Pulmonary artery endothelial cell (primary cell): ENCODE results near the gene NACC2. TPM values are rescaled to one million over a fixed set of nuclear protein-coding genes. Genes with fewer than 3 reads are reported as not detected.

Source experiments
- DNase-seq: peaks from one replicate; pipeline ENCODE4 v3.0.0-alpha.2; 2011; ENCODE audit warnings: low read depth, low spot score
- total RNA-seq: library from RNA; depleted of rRNA; stranded (reverse); fragments of >200 nt; gene quantifications from 2 replicates; pipeline ENCODE4 v1.2.3, GENCODE V29; 2014

The NACC2 gene
- total RNA-seq, 1 donor from 2014 or later, result 25.5 TPM

DNA sequence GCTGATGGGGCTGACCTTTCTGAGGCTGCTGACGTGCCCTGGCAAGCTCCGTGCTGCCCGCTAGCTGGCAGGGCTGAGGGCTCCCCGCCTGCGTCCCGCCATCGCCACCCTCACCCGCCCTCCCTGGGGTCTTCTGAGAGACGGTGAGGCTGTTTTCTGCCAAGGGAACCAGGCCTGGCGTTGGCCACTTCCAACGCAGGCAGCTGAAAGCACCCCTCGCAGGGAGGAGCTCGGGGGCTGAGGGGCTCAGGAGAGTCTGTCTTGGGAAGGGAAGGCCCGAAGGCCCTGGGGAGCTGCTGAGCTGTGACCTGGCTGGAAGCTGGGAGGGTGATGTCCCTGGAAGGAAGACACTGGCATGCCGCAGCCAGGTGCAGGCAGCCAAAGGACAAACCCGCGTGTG lies 33.3 kb upstream of the NACC2 start:
- DNase-seq, result no peak

GRCh38 chr9:136127313-136127712 lies 32.2 kb upstream of the NACC2 start:
- no peak for DNase-seq

- DNase-seq, result no peak
Measured at GRCh38 chr9:136124976-136125692, 30.0 kb upstream of the NACC2 start.

GRCh38 chr9:136122425-136123383 lies 27.6 kb upstream of the NACC2 start:
- no peak for DNase-seq

- DNase-seq, result no peak
Measured at GRCh38 chr9:136121801-136122200, 26.7 kb upstream of the NACC2 start.

DNA sequence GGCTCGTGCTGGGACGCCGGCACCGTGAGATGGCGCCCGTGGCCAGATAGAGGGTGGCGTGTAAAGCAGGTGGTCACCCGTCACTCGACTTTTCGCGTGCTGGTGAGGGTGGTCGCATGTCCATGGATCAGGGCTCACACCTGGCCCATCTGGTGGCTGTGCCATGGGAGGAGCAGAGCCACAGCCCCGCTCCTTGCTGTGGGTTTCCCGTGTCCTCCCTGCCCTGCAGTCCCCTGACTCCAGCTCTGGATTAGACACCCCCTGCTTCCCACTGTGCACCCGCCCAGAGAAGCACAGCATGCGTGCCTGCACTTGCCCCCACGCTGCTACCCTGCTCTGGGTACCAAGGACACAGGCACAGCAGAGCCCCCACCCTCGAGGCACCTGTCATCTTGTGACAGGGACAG lies 25.4 kb upstream of the NACC2 start:
- no peak for DNase-seq

GRCh38 chr9:136119883-136120393 lies 24.8 kb upstream of the NACC2 start:
- no peak for DNase-seq

- DNase-seq, result no peak
Measured at GRCh38 chr9:136119061-136119882, 24.2 kb upstream of the NACC2 start.

- DNase-seq, result peak; percentile 85
Measured at GRCh38 chr9:136118320-136119060, 23.4 kb upstream of the NACC2 start, which contains the start of gene TMEM250. TMEM250 (minus strand) TSS chr9:136118875; CDS start chr9:136116900, 1,975 bp downstream.

DNA sequence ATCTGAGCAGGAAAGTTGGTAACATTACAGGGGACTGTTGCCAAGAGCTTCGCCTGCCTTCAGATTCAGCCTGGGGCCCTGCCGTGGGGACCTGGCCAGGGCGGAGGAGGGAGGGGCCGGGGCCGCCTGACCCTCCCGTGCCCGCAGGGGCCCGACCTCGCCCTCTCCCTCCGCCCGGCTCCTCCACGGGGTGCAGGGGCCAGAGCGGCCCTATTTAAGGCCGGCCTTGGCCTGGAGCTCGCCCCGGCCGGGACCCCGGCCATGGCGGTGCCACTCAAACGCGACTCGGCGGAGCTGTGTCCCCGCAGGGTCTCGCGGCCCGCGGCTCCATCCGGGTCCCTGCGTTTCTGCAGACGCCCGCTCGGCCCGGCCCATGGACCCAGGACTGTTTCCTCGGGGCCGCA lies 22.8 kb upstream of the NACC2 start:
- no peak for DNase-seq

DNA sequence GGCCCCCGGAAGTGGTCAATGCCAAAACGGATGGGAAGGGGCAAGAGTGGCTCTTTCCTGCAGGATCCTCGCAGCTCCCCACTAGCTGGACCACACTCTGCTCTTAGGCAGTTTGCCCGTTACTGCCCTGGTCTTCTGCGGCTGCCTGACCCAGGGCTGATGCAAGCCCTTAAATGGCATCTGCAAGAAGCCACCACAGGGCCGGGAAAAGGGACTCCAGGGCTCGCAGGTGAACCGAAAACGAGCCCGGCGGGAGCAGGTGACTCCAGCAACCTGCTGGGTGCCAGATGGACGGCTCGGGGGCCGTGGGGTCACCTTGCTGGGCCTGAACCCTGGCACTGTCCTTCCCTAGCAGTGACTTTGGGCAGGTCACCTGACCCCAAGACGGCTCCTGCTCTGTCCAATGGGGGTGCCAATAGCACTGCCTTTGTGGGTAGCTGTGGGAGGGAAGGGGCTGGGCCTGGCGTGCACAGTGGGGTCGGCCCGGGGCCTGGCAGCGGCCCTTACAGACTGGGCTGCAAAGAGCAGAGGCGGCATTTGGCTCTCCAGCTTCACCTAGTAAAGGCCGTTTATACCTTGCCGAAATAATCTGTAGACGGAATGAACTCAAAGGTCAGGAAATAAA lies 22.3 kb upstream of the NACC2 start:
- DNase-seq, result no peak

DNA sequence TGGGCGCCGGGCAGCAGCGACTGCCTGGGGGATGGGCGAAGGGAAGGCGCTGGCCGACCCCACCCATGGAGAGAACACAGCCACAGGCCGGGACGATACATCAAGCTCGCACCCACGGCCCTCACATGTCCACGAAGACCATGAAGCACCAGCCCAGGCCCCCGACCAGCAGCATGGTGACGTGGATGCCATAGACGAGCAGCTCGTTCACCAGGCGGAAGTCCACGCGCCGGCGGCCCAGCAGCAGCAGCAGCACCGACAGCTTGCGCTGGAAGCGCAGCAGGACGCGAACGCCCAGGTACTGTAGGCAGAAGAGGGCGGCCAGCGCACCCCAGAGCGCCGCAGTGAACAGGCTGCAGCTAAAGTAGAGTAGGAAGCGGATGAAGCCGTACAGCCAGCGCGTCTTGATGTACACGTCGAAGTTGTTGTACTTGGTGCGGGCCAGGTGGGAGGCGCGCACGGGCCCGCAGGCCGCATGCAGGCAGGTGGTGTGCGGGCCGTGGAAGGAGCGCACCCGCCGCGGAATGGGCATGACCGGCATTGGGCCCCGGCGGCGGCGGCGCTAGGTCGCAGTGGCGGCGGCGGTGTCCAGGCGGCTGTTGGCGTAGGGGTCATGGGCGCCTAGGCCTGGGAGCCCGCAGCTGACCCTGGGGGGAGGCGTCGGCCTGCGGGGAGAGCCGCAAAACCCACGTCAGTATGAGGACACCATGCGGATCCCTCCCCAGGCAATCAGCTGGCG lies 21.4 kb upstream of the NACC2 start:
- no peak for DNase-seq

DNA sequence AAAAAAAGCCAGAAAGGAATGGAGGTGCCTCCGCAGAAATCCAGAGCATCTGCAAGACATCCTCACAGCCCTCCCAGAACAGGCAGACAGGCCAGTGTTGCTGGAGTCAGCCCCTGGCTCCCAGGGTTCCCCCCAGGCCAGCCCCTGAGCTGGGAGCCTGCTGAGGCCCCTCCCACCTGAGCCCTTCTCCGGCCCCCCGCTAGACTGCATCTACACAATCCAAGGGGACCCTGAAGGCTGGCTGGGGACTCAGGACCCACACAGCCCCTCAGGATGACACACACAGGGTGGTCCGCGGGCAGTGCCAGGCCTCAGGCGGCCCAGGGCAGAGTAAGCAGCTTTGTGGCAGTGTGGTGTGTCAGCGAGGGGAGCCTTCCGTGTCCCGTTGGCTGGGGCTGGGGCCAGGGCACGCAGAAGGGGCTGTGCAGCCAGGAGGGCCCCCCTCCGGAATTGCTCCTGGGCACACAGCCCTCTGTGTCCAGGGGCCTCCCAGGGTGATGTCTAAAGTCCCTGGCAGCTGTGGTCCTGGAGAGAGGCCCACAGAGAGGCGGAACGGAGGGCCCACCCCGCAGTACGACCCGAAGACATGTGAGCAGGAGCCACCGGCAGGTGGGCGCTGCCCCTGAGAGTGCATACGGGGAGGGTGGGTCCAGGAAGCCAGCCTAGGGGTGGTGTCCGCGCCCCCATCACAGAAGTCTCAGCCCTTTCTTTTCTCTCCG lies 20.7 kb upstream of the NACC2 start:
- DNase-seq, result no peak

GRCh38 chr9:136115206-136115605 lies 20.1 kb upstream of the NACC2 start:
- no peak for DNase-seq

DNA sequence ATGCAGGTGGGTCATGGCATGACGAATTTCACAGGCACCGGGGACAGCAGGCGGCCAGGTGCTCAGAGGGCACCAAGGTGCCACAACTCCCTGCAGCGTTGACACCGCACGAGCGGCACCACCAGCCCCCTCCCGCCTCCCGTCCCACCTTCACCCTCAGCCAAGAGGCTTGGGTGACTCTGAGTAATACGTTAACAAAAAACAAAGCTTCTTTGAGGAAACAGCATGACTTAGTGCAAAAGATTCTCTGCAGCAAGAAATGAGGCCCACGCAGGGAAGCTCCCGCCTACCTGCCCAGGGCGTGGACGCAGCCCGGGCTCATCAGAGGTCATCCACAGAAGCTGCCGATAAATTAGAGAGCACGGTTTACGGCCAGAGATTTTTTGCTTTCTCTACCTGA lies 19.5 kb upstream of the NACC2 start:
- DNase-seq, result no peak

DNA sequence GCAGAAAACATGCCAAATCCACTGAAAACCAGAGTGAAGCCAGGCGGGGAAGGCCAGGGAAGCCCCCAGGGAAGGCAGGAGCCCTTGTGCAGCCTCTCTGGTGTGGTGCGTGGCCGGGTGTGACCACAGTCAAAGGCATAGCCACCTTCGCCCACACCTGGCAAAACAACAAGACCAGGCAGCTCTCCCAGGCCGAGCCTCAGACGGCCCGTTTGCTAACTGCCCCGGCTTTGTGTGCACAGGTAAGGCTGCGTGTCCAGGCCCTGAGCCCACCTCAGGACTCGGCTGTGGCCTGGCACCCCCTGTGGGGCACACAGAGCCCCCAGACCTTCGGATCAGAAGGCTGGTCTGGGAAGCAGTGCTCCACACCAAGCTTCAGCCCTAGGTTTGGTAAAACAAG lies 17.5 kb upstream of the NACC2 start:
- no peak for DNase-seq

DNA sequence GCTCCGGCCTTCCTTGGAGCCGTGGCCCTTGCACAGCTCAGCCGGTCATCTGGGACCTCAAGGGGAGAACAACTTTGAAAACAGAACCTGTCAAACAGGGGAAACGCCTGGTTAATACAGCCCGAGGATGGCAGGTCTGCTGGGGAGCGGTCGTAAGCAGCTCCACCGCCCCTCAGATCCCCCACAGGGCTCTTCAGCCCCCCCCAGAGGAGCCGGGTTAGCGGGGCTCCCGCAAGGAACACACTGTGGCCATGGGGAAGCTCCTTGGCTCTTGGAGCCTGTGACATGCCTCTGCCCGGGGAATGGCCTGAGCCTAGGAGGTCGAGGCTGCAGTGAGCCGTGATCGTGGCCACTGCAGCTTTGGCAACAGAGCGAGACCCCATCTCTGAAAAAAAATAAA lies 16.8 kb upstream of the NACC2 start:
- no peak for DNase-seq

- no peak for DNase-seq
Measured at GRCh38 chr9:136111190-136111589, 16.1 kb upstream of the NACC2 start.
